Hepatocyte (in vitro differentiated cells): ENCODE results near the gene ASB3.

Source experiments
- EZH2 ChIP-seq: fragments of 200-600 bp; sonication (generic); IDR thresholded peaks from 2 replicates; pipeline ENCODE4 v1.6.1; 2016; ENCODE audit warnings: antibody characterized with exemption, mild to moderate bottlenecking, borderline replicate concordance
- TF ChIP-seq, protein P1 (sequence below): fragments of 200-600 bp; sonication (generic); IDR thresholded peaks from 2 replicates; pipeline ENCODE4 v1.5.1; 2016; ENCODE audit warnings: antibody characterized with exemption, mild to moderate bottlenecking; ENCODE audit not compliant: poor library complexity

DNA sequence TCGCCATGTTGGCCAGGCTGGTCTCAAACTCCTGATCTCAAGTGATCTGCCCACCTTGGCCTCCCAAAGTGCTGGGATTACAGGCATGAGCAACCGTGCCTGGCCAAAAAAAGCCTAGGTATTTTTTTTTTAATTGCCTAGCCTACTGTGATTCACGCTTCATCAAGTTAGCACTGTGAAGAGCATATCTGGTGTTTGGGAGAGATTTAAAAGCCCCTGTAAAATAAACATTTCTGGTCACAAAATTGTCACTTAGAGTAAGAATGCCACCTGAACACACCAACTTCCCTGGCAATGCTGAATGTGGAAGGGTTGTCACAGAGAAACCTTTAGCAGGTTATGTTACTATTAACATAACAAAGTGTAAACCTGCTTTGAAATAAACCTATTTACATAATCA lies 58.8 kb downstream of the ASB3 start:
- no peak for TF ChIP-seq EZH2
- TF ChIP-seq, protein P1, sequence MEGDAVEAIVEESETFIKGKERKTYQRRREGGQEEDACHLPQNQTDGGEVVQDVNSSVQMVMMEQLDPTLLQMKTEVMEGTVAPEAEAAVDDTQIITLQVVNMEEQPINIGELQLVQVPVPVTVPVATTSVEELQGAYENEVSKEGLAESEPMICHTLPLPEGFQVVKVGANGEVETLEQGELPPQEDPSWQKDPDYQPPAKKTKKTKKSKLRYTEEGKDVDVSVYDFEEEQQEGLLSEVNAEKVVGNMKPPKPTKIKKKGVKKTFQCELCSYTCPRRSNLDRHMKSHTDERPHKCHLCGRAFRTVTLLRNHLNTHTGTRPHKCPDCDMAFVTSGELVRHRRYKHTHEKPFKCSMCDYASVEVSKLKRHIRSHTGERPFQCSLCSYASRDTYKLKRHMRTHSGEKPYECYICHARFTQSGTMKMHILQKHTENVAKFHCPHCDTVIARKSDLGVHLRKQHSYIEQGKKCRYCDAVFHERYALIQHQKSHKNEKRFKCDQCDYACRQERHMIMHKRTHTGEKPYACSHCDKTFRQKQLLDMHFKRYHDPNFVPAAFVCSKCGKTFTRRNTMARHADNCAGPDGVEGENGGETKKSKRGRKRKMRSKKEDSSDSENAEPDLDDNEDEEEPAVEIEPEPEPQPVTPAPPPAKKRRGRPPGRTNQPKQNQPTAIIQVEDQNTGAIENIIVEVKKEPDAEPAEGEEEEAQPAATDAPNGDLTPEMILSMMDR: no peak
